IPS-18c (cell line): ENCODE measurements around the gene PARD3B.

Experiments
- H3K4me3 ChIP-seq: 2 replicates; pipeline ENCODE4 v1.7.0; 2013; ENCODE audit warnings: low read depth, mild to moderate bottlenecking, low read length, moderate library complexity; ENCODE audit not compliant: insufficient read depth
- H3K9me3 ChIP-seq: one replicate; pipeline ENCODE4 v1.6.1; 2013; ENCODE audit warnings: mild to moderate bottlenecking, low read length, moderate library complexity; ENCODE audit not compliant: control insufficient read depth, insufficient read depth

PARD3B gene

DNA sequence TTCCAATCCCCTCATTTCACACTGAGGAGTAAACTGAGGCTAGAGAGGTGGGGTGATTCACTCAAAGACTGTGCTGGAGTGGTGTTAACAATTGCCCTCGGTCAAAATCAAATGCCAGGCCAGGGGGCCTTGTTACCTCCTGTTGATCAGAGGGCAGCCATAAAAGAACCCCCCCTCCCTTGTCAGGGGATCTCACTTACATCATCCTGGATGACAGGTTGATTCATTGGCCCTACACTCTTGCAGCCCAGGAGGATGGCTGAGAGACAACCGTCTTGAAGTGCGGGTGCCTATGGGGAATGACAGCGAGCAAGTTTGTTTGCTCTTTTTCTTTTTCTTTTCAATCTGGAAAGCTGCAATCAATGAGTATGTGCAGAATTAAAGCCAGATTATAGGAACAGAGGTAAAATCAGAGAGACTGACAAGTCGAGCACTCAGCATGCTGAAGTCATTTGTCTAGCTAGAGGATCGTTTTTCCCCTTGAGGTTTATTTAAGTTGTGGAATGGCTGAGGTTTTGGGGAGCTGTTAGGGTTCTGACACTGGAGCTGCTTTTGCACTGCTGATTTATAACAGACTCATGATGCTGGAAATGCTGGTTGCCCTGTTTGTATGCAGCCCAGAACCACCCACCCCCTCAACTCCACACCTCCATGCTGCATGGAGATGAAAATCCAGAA is 1110.6 kb downstream of the PARD3B start:
- peaks cover 2% of the 10 kb centered on the region for H3K9me3 ChIP-seq
- H3K4me3 ChIP-seq = no peak overlapping the region

- peaks cover under 1% of the 10 kb centered on the region for H3K9me3 ChIP-seq
- H3K4me3 ChIP-seq = no peak overlapping the region
Measured at GRCh38 chr2:205656461-205656860, 1111.2 kb downstream of the PARD3B start.

- no peak overlapping the region for H3K4me3 ChIP-seq
Measured at GRCh38 chr2:205656941-205657340, 1111.7 kb downstream of the PARD3B start.

GRCh38 chr2:205657579-205657978 is 1112.3 kb downstream of the PARD3B start:
- H3K9me3 ChIP-seq = no peaks in the 10 kb centered on the region
- H3K4me3 ChIP-seq = no peak overlapping the region

More at GRCh38 chr2:205656941-205657340, 1111.7 kb downstream of the PARD3B start:
- H3K9me3 ChIP-seq = no peaks in the 10 kb centered on the region

DNA sequence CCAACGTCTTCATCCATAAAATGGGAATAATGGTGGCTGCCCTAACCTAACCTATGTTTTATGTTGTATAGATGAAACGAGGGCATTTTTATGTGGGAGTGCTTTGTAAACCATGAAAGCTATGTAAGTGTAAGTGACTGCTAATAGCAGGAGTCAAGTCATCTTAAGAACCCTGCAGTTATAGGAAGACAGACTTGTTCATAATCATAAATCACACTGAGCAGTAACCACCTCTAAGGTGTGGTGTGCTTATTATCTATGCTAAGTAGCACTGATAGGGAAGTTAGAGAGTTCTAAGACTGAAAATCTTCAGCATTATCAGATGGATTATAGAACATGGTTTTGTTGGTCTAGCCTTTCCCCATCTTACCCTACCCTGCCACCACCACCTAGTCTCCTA is 1112.8 kb downstream of the PARD3B start:
- no peak overlapping the region for H3K4me3 ChIP-seq
- H3K9me3 ChIP-seq = no peaks in the 10 kb centered on the region

GRCh38 chr2:205658572-205658971 is 1113.3 kb downstream of the PARD3B start:
- Histone ChIP-seq H3K9me3 (no peaks in the 10 kb centered on the region), H3K4me3 (no peak overlapping the region)

DNA sequence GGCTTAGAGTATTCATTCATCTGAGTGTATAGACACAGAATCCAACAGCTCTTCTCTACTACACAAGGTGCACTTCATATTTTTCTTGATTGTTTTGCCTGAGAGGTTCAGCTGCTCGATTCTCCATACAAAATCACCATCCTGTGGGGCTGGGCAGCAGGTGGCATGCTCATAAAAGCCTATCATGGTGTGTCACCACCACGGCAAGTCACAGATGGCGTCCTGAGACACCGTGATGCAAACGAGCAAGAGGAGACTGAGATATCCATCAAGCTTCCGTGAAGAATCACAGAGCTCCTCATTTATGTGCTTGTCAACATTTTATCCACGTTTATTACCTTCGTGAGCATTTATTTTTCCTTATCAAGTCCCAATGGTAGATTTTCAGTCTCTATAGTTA is 1114.6 kb downstream of the PARD3B start:
- Histone ChIP-seq H3K4me3 (no peak overlapping the region), H3K9me3 (no peaks in the 10 kb centered on the region)

DNA sequence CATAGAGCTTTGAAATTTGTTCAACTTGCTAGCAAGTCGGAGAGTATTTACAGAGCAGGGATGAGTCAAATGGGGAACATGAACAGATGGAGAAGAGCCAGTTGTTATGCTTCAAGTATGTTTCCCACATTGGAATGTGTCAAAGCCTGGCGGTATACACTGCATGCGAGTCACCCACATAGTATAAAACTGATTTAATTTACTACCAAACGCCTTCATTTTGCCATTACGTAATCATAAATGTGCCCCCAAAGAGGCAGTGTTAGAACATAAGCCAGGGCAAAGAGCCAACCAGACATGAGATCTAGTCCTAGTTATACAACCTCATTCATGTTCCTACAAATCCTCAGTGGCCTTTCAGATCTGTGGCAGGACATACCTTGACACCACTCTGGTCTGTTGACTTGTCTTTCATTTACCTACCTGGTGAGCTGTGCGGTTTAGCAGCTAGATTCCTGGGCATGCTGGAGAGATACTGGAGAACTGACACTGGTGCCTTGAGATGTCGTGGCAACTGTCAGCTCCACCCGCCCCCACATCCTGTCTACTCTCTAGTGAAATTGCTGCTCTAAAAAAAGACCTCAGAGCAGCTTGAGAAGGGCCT is 1115.3 kb downstream of the PARD3B start:
- Histone ChIP-seq H3K9me3 (no peaks in the 10 kb centered on the region), H3K4me3 (no peak overlapping the region)

- no peak overlapping the region for H3K4me3 ChIP-seq
- no peaks in the 10 kb centered on the region for H3K9me3 ChIP-seq
Measured at GRCh38 chr2:205661281-205661680, 1116.0 kb downstream of the PARD3B start.

DNA sequence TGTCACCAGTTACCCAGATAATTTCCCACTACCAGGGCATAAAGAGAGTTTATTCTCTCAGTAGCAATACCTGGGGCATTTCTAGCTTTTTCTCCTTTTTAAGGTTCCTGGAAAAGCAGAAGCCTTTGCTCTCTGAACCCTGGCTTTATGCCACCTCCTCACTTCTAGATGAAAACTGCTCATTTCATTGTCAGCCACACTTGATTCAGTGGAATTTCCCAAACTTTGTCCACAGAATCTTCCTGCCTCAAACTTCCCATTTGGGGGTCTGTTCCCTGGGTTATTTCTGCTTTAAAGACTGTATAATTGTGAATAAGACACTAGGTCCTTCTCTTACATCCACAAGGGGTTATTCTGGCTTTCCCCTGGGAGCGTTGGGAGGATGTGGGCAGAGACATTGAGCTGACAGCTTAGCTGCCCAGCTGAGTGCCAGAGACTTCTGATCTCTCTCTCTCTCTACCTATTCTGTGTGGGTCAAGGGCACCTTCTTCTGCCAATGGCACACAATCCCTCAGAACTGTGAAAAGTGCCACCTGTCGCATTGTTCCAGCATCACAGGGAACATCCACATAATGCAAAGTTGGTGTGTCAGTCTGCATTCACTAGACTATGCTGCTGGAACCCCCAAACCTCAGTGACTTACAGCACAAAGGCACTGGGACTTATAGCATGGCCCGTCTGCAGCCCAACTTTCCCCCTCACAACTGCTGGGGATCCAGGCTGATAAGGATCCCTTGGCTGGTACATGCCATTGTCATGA is 1117.1 kb downstream of the PARD3B start:
- H3K4me3 ChIP-seq = no peak overlapping the region
- no peaks in the 10 kb centered on the region for H3K9me3 ChIP-seq

- no peaks in the 10 kb centered on the region for H3K9me3 ChIP-seq
- no peak overlapping the region for H3K4me3 ChIP-seq
Measured at GRCh38 chr2:205665791-205666190, 1120.5 kb downstream of the PARD3B start.
